Measurements from ENCODE around the gene KLHL17. TPM values are rescaled to one million over a fixed set of nuclear protein-coding genes. Genes with fewer than 3 reads are reported as not detected.

KLHL17 gene
- total RNA-seq, 1 experiment from 2014 or later, result 66.9 TPM

DNA sequence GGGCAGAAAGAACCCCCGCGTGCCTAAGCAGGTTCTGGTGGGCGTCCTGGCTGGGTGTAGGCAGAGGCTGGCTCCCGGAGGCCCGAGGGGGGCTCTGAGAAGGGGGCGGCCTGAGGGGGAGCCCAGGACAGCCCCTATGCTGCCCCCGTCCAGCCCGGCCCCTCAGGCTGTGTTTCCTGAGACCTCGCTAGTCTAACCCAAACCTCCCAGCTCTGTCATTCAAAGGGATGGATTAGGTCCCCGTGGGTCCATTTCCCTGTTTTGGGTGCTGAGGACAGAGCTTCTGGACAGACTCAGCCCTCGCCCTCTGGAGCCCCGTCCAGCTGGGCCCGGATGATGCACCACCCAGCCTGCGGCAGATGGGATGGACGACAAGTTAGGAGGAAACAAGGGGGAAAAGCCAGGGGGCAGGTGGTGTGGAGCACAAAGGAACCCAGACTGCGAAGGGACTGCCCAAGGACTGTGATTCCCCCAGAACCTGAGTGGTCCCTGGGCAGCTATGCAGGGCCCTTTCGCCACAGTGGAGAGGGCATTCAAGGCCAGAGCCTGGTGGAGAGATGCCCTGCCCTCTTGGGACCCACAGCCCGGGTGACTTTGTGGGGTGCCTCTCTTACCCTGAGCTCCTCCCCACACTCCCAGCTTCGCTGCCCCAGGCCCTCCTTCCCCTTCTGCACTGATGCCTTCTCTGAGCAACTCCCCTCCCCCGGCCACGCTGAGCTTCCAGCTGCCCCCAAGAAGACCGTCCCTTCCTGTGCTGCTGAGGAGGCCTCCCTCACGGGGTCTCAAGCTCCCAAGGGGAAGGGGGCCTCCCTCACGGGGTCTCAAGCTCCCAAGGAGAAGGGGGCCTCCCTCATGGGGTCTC lies 36.7 kb downstream of the KLHL17 start:
- peaks cover 3% of the 10 kb centered on the region; the same call in 1 of the 2 replicates for H3K36me3 Mint-ChIP-seq
- peaks cover 5% of the 10 kb centered on the region for H3K4me1 Mint-ChIP-seq
- H3K27me3 Mint-ChIP-seq (ENCODE audit: low read depth), result peaks cover 78% of the 10 kb centered on the region
- no peak for TF ChIP-seq HMGA2 (CRISPR knock-in tag; IDR thresholded peaks at IDR 0.05)
- TF ChIP-seq, protein P1, sequence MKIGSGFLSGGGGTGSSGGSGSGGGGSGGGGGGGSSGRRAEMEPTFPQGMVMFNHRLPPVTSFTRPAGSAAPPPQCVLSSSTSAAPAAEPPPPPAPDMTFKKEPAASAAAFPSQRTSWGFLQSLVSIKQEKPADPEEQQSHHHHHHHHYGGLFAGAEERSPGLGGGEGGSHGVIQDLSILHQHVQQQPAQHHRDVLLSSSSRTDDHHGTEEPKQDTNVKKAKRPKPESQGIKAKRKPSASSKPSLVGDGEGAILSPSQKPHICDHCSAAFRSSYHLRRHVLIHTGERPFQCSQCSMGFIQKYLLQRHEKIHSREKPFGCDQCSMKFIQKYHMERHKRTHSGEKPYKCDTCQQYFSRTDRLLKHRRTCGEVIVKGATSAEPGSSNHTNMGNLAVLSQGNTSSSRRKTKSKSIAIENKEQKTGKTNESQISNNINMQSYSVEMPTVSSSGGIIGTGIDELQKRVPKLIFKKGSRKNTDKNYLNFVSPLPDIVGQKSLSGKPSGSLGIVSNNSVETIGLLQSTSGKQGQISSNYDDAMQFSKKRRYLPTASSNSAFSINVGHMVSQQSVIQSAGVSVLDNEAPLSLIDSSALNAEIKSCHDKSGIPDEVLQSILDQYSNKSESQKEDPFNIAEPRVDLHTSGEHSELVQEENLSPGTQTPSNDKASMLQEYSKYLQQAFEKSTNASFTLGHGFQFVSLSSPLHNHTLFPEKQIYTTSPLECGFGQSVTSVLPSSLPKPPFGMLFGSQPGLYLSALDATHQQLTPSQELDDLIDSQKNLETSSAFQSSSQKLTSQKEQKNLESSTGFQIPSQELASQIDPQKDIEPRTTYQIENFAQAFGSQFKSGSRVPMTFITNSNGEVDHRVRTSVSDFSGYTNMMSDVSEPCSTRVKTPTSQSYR (CRISPR knock-in tag; IDR thresholded peaks at IDR 0.05), result no peak
- no peak for TF ChIP-seq IRF2 (CRISPR knock-in tag; IDR thresholded peaks at IDR 0.05; ENCODE audit: borderline replicate concordance, low read depth)
- no peak for TF ChIP-seq NFYB (CRISPR knock-in tag; conservative IDR thresholded peaks at IDR 0.05; ENCODE audit: low read depth)
- TF ChIP-seq, protein P2, sequence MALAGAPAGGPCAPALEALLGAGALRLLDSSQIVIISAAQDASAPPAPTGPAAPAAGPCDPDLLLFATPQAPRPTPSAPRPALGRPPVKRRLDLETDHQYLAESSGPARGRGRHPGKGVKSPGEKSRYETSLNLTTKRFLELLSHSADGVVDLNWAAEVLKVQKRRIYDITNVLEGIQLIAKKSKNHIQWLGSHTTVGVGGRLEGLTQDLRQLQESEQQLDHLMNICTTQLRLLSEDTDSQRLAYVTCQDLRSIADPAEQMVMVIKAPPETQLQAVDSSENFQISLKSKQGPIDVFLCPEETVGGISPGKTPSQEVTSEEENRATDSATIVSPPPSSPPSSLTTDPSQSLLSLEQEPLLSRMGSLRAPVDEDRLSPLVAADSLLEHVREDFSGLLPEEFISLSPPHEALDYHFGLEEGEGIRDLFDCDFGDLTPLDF (CRISPR knock-in tag; IDR thresholded peaks at IDR 0.05), result no peak
- TF ChIP-seq, protein P3, sequence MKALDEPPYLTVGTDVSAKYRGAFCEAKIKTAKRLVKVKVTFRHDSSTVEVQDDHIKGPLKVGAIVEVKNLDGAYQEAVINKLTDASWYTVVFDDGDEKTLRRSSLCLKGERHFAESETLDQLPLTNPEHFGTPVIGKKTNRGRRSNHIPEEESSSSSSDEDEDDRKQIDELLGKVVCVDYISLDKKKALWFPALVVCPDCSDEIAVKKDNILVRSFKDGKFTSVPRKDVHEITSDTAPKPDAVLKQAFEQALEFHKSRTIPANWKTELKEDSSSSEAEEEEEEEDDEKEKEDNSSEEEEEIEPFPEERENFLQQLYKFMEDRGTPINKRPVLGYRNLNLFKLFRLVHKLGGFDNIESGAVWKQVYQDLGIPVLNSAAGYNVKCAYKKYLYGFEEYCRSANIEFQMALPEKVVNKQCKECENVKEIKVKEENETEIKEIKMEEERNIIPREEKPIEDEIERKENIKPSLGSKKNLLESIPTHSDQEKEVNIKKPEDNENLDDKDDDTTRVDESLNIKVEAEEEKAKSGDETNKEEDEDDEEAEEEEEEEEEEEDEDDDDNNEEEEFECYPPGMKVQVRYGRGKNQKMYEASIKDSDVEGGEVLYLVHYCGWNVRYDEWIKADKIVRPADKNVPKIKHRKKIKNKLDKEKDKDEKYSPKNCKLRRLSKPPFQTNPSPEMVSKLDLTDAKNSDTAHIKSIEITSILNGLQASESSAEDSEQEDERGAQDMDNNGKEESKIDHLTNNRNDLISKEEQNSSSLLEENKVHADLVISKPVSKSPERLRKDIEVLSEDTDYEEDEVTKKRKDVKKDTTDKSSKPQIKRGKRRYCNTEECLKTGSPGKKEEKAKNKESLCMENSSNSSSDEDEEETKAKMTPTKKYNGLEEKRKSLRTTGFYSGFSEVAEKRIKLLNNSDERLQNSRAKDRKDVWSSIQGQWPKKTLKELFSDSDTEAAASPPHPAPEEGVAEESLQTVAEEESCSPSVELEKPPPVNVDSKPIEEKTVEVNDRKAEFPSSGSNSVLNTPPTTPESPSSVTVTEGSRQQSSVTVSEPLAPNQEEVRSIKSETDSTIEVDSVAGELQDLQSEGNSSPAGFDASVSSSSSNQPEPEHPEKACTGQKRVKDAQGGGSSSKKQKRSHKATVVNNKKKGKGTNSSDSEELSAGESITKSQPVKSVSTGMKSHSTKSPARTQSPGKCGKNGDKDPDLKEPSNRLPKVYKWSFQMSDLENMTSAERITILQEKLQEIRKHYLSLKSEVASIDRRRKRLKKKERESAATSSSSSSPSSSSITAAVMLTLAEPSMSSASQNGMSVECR (CRISPR knock-in tag; IDR thresholded peaks at IDR 0.05; ENCODE audit: borderline replicate concordance), result no peak
- TF ChIP-seq, protein P4, sequence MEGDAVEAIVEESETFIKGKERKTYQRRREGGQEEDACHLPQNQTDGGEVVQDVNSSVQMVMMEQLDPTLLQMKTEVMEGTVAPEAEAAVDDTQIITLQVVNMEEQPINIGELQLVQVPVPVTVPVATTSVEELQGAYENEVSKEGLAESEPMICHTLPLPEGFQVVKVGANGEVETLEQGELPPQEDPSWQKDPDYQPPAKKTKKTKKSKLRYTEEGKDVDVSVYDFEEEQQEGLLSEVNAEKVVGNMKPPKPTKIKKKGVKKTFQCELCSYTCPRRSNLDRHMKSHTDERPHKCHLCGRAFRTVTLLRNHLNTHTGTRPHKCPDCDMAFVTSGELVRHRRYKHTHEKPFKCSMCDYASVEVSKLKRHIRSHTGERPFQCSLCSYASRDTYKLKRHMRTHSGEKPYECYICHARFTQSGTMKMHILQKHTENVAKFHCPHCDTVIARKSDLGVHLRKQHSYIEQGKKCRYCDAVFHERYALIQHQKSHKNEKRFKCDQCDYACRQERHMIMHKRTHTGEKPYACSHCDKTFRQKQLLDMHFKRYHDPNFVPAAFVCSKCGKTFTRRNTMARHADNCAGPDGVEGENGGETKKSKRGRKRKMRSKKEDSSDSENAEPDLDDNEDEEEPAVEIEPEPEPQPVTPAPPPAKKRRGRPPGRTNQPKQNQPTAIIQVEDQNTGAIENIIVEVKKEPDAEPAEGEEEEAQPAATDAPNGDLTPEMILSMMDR (IDR thresholded peaks at IDR 0.05), result no peak
- no peak for TF ChIP-seq ZNF671 (CRISPR knock-in tag; IDR thresholded peaks at IDR 0.05)
- no peak for TF ChIP-seq SMAD4 (CRISPR knock-in tag; IDR thresholded peaks at IDR 0.05)
- TF ChIP-seq, protein P5, sequence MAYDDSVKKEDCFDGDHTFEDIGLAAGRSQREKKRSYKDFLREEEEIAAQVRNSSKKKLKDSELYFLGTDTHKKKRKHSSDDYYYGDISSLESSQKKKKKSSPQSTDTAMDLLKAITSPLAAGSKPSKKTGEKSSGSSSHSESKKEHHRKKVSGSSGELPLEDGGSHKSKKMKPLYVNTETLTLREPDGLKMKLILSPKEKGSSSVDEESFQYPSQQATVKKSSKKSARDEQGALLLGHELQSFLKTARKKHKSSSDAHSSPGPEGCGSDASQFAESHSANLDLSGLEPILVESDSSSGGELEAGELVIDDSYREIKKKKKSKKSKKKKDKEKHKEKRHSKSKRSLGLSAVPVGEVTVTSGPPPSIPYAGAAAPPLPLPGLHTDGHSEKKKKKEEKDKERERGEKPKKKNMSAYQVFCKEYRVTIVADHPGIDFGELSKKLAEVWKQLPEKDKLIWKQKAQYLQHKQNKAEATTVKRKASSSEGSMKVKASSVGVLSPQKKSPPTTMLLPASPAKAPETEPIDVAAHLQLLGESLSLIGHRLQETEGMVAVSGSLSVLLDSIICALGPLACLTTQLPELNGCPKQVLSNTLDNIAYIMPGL (CRISPR knock-in tag; IDR thresholded peaks at IDR 0.05), result no peak
- TF ChIP-seq NFATC4 (CRISPR knock-in tag; IDR thresholded peaks at IDR 0.05), result no peak
- no peak for TF ChIP-seq ETV6 (CRISPR knock-in tag; IDR thresholded peaks at IDR 0.05)
- TF ChIP-seq FOXK1 (CRISPR knock-in tag; IDR thresholded peaks at IDR 0.05), result no peak
- TF ChIP-seq ZNF396 (CRISPR knock-in tag; IDR thresholded peaks at IDR 0.05; ENCODE audit: borderline replicate concordance), result no peak
- TF ChIP-seq, protein P6, sequence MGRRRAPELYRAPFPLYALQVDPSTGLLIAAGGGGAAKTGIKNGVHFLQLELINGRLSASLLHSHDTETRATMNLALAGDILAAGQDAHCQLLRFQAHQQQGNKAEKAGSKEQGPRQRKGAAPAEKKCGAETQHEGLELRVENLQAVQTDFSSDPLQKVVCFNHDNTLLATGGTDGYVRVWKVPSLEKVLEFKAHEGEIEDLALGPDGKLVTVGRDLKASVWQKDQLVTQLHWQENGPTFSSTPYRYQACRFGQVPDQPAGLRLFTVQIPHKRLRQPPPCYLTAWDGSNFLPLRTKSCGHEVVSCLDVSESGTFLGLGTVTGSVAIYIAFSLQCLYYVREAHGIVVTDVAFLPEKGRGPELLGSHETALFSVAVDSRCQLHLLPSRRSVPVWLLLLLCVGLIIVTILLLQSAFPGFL (CRISPR knock-in tag; IDR thresholded peaks at IDR 0.05; ENCODE audit: borderline replicate concordance), result no peak
- no peak for TF ChIP-seq ZNF416 (CRISPR knock-in tag; IDR thresholded peaks at IDR 0.05)
- H3K4me3 Mint-ChIP-seq, result no peak overlapping the region; the same call in 1 of the 2 replicates
- ChIA-PET POLR2A (interaction anchor here (0.8 to 1.4 kb wide), 2 partner anchors 16 to 21 kb away, joined by 3 read pairs; partner anchors contain the start of gene ISG15), CTCF (interaction anchor here (0.6 to 3.7 kb wide), 7 partner anchors 14 to 303 kb away, joined by 3 to 23 read pairs (median 3); partner anchors contain the start of genes ISG15 and PERM1)
- H3K27ac Mint-ChIP-seq, result no peak overlapping the region
- peaks cover 4% of the 10 kb centered on the region for H3K9me3 Mint-ChIP-seq
- DNase-seq (ENCODE audit: low spot score) (no peak), ATAC-seq (no peak)
